ENCODE results near the gene CCM2.
A peak's percentile ranks its signal among the peaks of the same experiment; 100 is the strongest.

CCM2 gene

GRCh38 chr7:44971902-44972441 lies 28.0 kb upstream of the CCM2 start:
- no peaks in the 10 kb centered on the region for H3K9me3 Mint-ChIP-seq
- no peak overlapping the region for H3K4me3 Mint-ChIP-seq
- no peak for DNase-seq
- peaks cover 6% of the 10 kb centered on the region for H3K27me3 Mint-ChIP-seq (ENCODE audit: low read depth, poor library complexity)
- TF ChIP-seq CTCF (IDR thresholded peaks at IDR 0.05) = no peak
- H3K36me3 Mint-ChIP-seq (ENCODE audit: low read depth) = no peaks in the 10 kb centered on the region
- no peaks in the 10 kb centered on the region for H3K4me1 Mint-ChIP-seq
- no peak overlapping the region for H3K27ac Mint-ChIP-seq

- Mint-ChIP-seq H3K4me3 (no peak overlapping the region), H3K9me3 (no peaks in the 10 kb centered on the region), H3K27me3 (ENCODE audit: low read depth, poor library complexity) (peaks cover 6% of the 10 kb centered on the region), H3K27ac (no peak overlapping the region), H3K36me3 (ENCODE audit: low read depth) (no peaks in the 10 kb centered on the region), H3K4me1 (no peaks in the 10 kb centered on the region)
- no peak for DNase-seq
- TF ChIP-seq CTCF (IDR thresholded peaks at IDR 0.05) = no peak
These were observed 27.4 kb upstream of the CCM2 start for GRCh38 chr7:44972562-44972961.

GRCh38 chr7:44973610-44974401 lies 26.2 kb upstream of the CCM2 start:
- Mint-ChIP-seq H3K4me3 (no peak overlapping the region), H3K27ac (no peak overlapping the region), H3K27me3 (ENCODE audit: low read depth, poor library complexity) (peaks cover 3% of the 10 kb centered on the region), H3K9me3 (no peaks in the 10 kb centered on the region), H3K36me3 (ENCODE audit: low read depth) (no peaks in the 10 kb centered on the region), H3K4me1 (no peaks in the 10 kb centered on the region)
- peak; percentile 44 for TF ChIP-seq CTCF (IDR thresholded peaks at IDR 0.05)
- peak; percentile 46 for DNase-seq

GRCh38 chr7:44974549-44974948 lies 25.5 kb upstream of the CCM2 start:
- Mint-ChIP-seq H3K4me3 (no peak overlapping the region), H3K27me3 (ENCODE audit: low read depth, poor library complexity) (peaks cover 3% of the 10 kb centered on the region), H3K27ac (peak overlapping the region; percentile 84), H3K9me3 (no peaks in the 10 kb centered on the region), H3K4me1 (no peaks in the 10 kb centered on the region), H3K36me3 (ENCODE audit: low read depth) (no peaks in the 10 kb centered on the region)
- no peak for DNase-seq
- no peak for TF ChIP-seq CTCF (IDR thresholded peaks at IDR 0.05)

GRCh38 chr7:44975331-44976039 lies 24.5 kb upstream of the CCM2 start:
- H3K4me3 Mint-ChIP-seq = no peak overlapping the region
- H3K4me1 Mint-ChIP-seq = no peaks in the 10 kb centered on the region
- no peaks in the 10 kb centered on the region for H3K36me3 Mint-ChIP-seq (ENCODE audit: low read depth)
- no peak overlapping the region for H3K27ac Mint-ChIP-seq
- no peak for TF ChIP-seq CTCF (IDR thresholded peaks at IDR 0.05)
- H3K9me3 Mint-ChIP-seq = no peaks in the 10 kb centered on the region
- H3K27me3 Mint-ChIP-seq (ENCODE audit: low read depth, poor library complexity) = peaks cover 3% of the 10 kb centered on the region
- DNase-seq = no peak
